ENCODE results near the gene GRM7.

The GRM7 gene

DNA sequence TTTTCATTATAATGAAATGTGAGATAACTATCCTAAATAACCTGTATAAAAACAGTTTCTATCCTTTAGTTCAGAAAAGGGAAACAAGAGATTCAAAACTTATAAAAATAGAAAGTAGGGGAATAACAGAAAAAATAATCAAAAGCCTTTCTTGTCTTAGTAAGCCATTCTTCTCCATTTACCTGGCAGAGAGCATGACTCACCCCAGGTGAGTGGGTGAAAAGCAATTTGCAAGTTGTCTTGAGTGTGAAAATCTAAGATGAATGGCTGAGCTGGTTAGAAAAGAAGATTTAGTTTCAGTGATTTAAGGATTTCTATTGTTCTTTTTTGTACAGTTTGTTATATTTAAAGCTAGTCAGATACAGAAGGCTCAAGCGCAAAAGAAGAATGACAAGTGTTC lies 702.0 kb downstream of the GRM7 start:
- Histone ChIP-seq H3K4me3 (ENCODE audit: insufficient read depth, low read depth, low read length, poor library complexity, severe bottlenecking) (no peak overlapping the region), H3K36me3 (ENCODE audit: control insufficient read depth, insufficient read depth, low read length) (no peaks in the 10 kb centered on the region), H3K9me3 (ENCODE audit: control insufficient read depth, low read length) (no peaks in the 10 kb centered on the region), H3K27me3 (replicated peaks; ENCODE audit: control insufficient read depth, insufficient read depth, low read length, poor library complexity, severe bottlenecking) (no peaks in the 10 kb centered on the region), H3K4me1 (ENCODE audit: control insufficient read depth, insufficient read depth, low read length, poor library complexity, severe bottlenecking) (no peaks in the 10 kb centered on the region), H3K27ac (ENCODE audit: insufficient read depth, low read length, poor library complexity, severe bottlenecking) (no peak overlapping the region)
- no peak for DNase-seq

DNA sequence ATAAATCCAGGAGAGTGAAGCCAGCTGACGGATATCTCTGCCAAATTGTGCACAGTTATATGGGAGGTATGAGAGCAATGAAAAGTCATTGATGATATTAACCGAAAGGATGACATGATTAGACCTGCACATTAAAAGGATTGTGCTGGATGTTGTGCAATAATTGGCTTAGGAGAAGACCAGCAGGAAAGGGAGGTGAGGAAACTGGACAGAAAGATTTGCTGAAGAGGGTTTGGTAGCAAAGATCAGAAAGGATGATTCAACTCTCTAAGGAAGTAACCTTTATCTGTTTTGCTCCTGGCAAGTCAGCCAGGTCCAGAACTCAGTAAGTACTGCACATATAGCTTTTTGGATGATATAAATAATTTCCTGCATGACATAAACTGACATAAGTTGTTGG lies 704.7 kb downstream of the GRM7 start:
- H3K4me1 ChIP-seq (ENCODE audit: control insufficient read depth, insufficient read depth, low read length, poor library complexity, severe bottlenecking), result no peaks in the 10 kb centered on the region
- no peaks in the 10 kb centered on the region for H3K36me3 ChIP-seq (ENCODE audit: control insufficient read depth, insufficient read depth, low read length)
- no peak for DNase-seq

DNA sequence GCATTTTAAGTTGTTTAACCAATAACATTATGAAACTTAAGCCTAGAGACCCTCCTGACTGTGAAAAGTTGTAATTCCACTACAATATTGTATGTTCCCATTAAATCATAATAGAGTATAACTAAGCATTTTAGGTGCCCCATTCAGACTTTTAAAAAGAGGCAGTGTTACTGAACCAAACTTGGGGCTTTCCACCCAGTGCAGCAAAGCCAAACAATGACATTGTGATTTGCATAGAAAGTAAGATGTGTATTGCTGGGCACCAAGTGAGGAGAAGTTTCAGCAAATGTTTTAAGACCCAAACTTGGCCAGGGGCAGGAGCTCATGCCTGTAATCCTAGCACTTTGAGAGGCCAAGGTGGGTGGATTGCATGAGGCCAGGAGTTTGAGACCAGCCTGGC lies 706.2 kb downstream of the GRM7 start:
- Histone ChIP-seq H3K9me3 (ENCODE audit: control insufficient read depth, low read length) (no peaks in the 10 kb centered on the region), H3K27ac (ENCODE audit: insufficient read depth, low read length, poor library complexity, severe bottlenecking) (no peak overlapping the region), H3K36me3 (ENCODE audit: control insufficient read depth, insufficient read depth, low read length) (no peaks in the 10 kb centered on the region), H3K27me3 (replicated peaks; ENCODE audit: control insufficient read depth, insufficient read depth, low read length, poor library complexity, severe bottlenecking) (no peaks in the 10 kb centered on the region), H3K4me1 (ENCODE audit: control insufficient read depth, insufficient read depth, low read length, poor library complexity, severe bottlenecking) (no peaks in the 10 kb centered on the region), H3K4me3 (ENCODE audit: insufficient read depth, low read depth, low read length, poor library complexity, severe bottlenecking) (no peak overlapping the region)
- DNase-seq, result no peak

More for the DNA sequence above, 704.7 kb downstream of the GRM7 start:
- Histone ChIP-seq H3K27me3 (replicated peaks; ENCODE audit: control insufficient read depth, insufficient read depth, low read length, poor library complexity, severe bottlenecking) (no peaks in the 10 kb centered on the region), H3K4me3 (ENCODE audit: insufficient read depth, low read depth, low read length, poor library complexity, severe bottlenecking) (no peak overlapping the region), H3K27ac (ENCODE audit: insufficient read depth, low read length, poor library complexity, severe bottlenecking) (no peak overlapping the region), H3K9me3 (ENCODE audit: control insufficient read depth, low read length) (no peaks in the 10 kb centered on the region)

DNA sequence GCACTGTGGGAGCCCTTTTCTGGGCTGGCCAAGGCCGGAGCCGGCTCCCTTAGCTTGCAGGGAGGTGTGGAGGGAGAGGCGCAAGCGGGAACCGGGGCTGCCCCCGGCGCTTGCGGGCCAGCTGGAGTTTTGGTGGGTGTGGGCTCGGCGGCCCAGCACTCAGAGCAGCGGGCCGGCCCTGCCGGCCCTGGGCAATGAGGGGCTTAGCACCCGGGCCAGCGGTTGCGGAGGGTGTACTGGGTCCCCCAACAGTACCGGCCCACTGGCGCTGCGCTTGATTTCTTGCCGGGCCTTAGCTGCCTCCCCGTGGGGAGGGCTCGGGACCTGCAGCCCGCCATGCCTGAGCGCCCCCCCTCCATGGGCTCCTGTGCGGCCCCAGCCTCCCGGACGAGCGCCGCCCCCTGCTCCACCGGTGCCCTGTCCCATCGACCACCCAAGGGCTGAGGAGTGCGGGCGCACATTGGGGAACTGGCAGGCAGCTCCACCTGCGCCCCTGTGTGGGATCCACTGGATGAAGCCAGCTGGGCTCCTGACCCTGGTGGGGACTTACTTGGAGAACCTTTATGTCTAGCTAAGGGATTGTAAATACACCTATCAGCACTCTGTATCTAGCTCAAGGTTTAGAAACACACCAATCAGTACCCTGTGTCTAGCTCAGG lies 707.7 kb downstream of the GRM7 start:
- no peak overlapping the region for H3K27ac ChIP-seq (ENCODE audit: insufficient read depth, low read length, poor library complexity, severe bottlenecking)
- H3K9me3 ChIP-seq (ENCODE audit: control insufficient read depth, low read length), result no peaks in the 10 kb centered on the region
- no peaks in the 10 kb centered on the region for H3K4me1 ChIP-seq (ENCODE audit: control insufficient read depth, insufficient read depth, low read length, poor library complexity, severe bottlenecking)
- no peak for DNase-seq
- H3K4me3 ChIP-seq (ENCODE audit: insufficient read depth, low read depth, low read length, poor library complexity, severe bottlenecking), result no peak overlapping the region
- H3K27me3 ChIP-seq (replicated peaks; ENCODE audit: control insufficient read depth, insufficient read depth, low read length, poor library complexity, severe bottlenecking), result no peaks in the 10 kb centered on the region
- H3K36me3 ChIP-seq (ENCODE audit: control insufficient read depth, insufficient read depth, low read length), result no peaks in the 10 kb centered on the region

DNA sequence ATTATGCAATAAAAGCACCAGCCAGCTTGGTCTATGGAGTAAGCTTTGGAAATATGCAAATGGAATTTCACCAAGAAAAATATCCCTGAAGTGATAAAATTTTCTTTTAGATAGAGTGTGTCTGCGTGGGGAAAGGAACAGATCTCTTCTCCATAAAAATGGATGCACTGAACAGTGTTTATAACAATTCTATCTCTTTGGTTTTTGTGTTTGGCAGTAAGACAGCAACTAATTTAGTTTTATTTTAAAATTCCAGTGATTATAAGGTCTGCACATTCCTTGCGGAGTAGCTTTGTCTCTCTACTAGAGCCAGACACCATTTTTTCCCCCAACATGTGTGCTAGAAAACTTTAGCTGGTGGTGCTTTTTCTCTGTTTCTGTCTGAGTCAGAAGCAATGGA lies 712.4 kb downstream of the GRM7 start:
- H3K27me3 ChIP-seq (replicated peaks; ENCODE audit: control insufficient read depth, insufficient read depth, low read length, poor library complexity, severe bottlenecking), result no peaks in the 10 kb centered on the region
- no peak overlapping the region for H3K27ac ChIP-seq (ENCODE audit: insufficient read depth, low read length, poor library complexity, severe bottlenecking)
- DNase-seq, result no peak
- no peak overlapping the region for H3K4me3 ChIP-seq (ENCODE audit: insufficient read depth, low read depth, low read length, poor library complexity, severe bottlenecking)
- H3K36me3 ChIP-seq (ENCODE audit: control insufficient read depth, insufficient read depth, low read length), result no peaks in the 10 kb centered on the region
- H3K4me1 ChIP-seq (ENCODE audit: control insufficient read depth, insufficient read depth, low read length, poor library complexity, severe bottlenecking), result no peaks in the 10 kb centered on the region
- no peaks in the 10 kb centered on the region for H3K9me3 ChIP-seq (ENCODE audit: control insufficient read depth, low read length)

DNA sequence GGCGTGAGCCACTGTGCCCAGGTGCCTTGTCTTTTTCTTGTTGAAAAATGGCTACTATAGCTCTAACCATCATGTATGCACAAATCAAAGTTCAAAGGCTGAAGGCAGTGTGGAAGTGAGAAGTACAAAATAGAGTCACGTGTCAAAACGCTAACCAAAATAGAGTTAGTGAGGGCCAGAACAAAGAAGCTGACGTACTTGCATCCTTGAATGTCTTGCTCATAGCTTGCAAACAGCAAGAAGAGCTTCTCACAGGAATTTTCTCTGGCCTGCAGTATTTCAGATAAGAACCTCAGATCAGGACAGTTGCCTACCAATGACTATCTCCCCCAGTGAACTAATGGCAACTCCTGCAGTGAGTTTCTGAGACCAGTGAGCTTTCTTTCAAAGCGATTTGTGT lies 713.5 kb downstream of the GRM7 start:
- Histone ChIP-seq H3K4me3 (ENCODE audit: insufficient read depth, low read depth, low read length, poor library complexity, severe bottlenecking) (no peak overlapping the region), H3K27me3 (replicated peaks; ENCODE audit: control insufficient read depth, insufficient read depth, low read length, poor library complexity, severe bottlenecking) (no peaks in the 10 kb centered on the region)

DNA sequence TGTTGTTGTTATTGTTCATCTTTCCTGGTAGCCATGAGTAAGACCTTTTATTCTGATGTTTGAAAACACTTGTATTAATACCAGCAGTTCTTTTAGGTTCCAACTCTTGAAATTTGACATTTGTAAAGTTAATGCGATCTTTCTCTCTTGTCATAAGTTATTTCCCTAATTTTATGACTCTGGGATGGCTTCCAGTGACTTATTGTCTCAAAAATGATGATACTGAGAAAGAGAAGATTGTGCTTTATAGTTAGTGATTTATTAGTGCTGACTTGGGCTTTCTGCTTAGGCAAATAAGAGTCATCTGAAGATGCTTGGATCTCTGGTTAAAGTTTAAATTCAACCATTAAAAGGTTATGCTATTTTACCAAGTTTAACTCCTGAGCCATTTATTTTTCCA lies 715.2 kb downstream of the GRM7 start:
- Histone ChIP-seq H3K9me3 (ENCODE audit: control insufficient read depth, low read length) (no peaks in the 10 kb centered on the region), H3K27ac (ENCODE audit: insufficient read depth, low read length, poor library complexity, severe bottlenecking) (no peak overlapping the region), H3K36me3 (ENCODE audit: control insufficient read depth, insufficient read depth, low read length) (no peaks in the 10 kb centered on the region), H3K4me3 (ENCODE audit: insufficient read depth, low read depth, low read length, poor library complexity, severe bottlenecking) (no peak overlapping the region), H3K4me1 (ENCODE audit: control insufficient read depth, insufficient read depth, low read length, poor library complexity, severe bottlenecking) (no peaks in the 10 kb centered on the region), H3K27me3 (replicated peaks; ENCODE audit: control insufficient read depth, insufficient read depth, low read length, poor library complexity, severe bottlenecking) (no peaks in the 10 kb centered on the region)
- DNase-seq, result no peak

More for the DNA sequence above, 713.5 kb downstream of the GRM7 start:
- H3K4me1 ChIP-seq (ENCODE audit: control insufficient read depth, insufficient read depth, low read length, poor library complexity, severe bottlenecking), result no peaks in the 10 kb centered on the region
- H3K27ac ChIP-seq (ENCODE audit: insufficient read depth, low read length, poor library complexity, severe bottlenecking), result no peak overlapping the region
- DNase-seq, result no peak
- no peaks in the 10 kb centered on the region for H3K9me3 ChIP-seq (ENCODE audit: control insufficient read depth, low read length)
- H3K36me3 ChIP-seq (ENCODE audit: control insufficient read depth, insufficient read depth, low read length), result no peaks in the 10 kb centered on the region

DNA sequence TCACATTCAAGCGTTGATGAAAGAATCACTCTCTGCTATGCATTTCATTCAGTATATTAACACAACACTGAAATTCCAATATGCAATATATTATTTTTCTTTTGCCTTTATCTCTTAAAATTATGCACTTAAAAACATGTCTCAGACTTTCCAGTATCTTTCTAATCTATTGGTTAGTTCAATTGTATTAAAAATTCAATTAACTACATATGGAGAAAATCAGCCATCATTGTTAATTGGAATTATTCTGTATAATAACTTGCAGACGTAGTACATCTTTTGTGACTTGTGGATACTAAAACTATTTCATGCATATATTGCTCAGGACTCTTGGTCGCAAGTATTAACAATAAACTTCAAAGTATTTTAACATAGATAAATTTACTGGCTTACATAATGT lies 715.6 kb downstream of the GRM7 start:
- Histone ChIP-seq H3K9me3 (ENCODE audit: control insufficient read depth, low read length) (no peaks in the 10 kb centered on the region), H3K36me3 (ENCODE audit: control insufficient read depth, insufficient read depth, low read length) (no peaks in the 10 kb centered on the region), H3K4me1 (ENCODE audit: control insufficient read depth, insufficient read depth, low read length, poor library complexity, severe bottlenecking) (no peaks in the 10 kb centered on the region), H3K27me3 (replicated peaks; ENCODE audit: control insufficient read depth, insufficient read depth, low read length, poor library complexity, severe bottlenecking) (no peaks in the 10 kb centered on the region), H3K4me3 (ENCODE audit: insufficient read depth, low read depth, low read length, poor library complexity, severe bottlenecking) (no peak overlapping the region), H3K27ac (ENCODE audit: insufficient read depth, low read length, poor library complexity, severe bottlenecking) (no peak overlapping the region)
- DNase-seq, result no peak

DNA sequence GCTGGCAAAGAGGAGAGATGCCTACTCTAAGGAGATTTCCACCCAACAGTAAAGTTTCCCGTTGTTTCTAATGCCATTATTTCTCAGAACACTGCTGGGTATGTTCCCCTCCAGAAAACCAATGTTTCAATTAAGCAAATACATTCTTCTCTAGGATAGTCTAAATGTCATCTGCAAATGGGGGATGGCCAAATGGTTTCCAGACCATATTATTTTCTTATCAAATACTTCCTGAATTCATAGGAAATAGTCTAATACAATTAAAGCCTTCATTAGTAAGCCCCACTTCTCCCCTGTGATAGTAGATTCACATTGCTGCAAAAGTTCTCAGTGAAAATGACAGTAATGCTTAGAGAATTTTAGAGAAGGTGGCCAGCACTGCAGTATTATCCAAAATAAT lies 716.6 kb downstream of the GRM7 start:
- no peaks in the 10 kb centered on the region for H3K9me3 ChIP-seq (ENCODE audit: control insufficient read depth, low read length)
- H3K27me3 ChIP-seq (replicated peaks; ENCODE audit: control insufficient read depth, insufficient read depth, low read length, poor library complexity, severe bottlenecking), result no peaks in the 10 kb centered on the region
- no peaks in the 10 kb centered on the region for H3K36me3 ChIP-seq (ENCODE audit: control insufficient read depth, insufficient read depth, low read length)
- no peaks in the 10 kb centered on the region for H3K4me1 ChIP-seq (ENCODE audit: control insufficient read depth, insufficient read depth, low read length, poor library complexity, severe bottlenecking)
- no peak overlapping the region for H3K4me3 ChIP-seq (ENCODE audit: insufficient read depth, low read depth, low read length, poor library complexity, severe bottlenecking)
- DNase-seq, result no peak
- no peak overlapping the region for H3K27ac ChIP-seq (ENCODE audit: insufficient read depth, low read length, poor library complexity, severe bottlenecking)

DNA sequence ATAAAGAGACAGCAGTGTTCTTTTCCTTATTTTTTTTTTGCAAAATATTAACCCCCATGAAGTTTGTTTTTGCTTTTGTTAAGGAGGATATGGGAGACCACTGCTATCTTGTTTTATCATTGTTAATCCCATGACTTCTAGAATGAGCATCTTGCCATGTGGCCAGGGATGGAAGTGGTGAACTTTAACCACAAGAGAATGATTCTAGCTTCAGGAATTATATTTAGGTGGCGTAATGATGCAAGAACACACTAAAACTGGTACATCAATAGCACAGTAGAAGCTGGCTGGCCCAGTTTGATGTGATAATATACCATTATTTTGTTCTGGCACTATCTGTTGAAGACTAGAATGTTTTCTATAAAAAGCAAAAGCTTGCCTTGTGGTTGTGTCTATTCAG lies 720.9 kb downstream of the GRM7 start:
- no peaks in the 10 kb centered on the region for H3K9me3 ChIP-seq (ENCODE audit: control insufficient read depth, low read length)
- no peaks in the 10 kb centered on the region for H3K36me3 ChIP-seq (ENCODE audit: control insufficient read depth, insufficient read depth, low read length)
- no peak for DNase-seq

More for the DNA sequence above, 720.9 kb downstream of the GRM7 start:
- H3K4me3 ChIP-seq (ENCODE audit: insufficient read depth, low read depth, low read length, poor library complexity, severe bottlenecking), result no peak overlapping the region
- no peaks in the 10 kb centered on the region for H3K4me1 ChIP-seq (ENCODE audit: control insufficient read depth, insufficient read depth, low read length, poor library complexity, severe bottlenecking)
- no peaks in the 10 kb centered on the region for H3K27me3 ChIP-seq (replicated peaks; ENCODE audit: control insufficient read depth, insufficient read depth, low read length, poor library complexity, severe bottlenecking)
- no peak overlapping the region for H3K27ac ChIP-seq (ENCODE audit: insufficient read depth, low read length, poor library complexity, severe bottlenecking)
